H9 (cell line): ENCODE results near the gene RPS6KA4. TPM values are rescaled to one million over a fixed set of nuclear protein-coding genes. Genes with fewer than 3 reads are reported as not detected.
"Not testable (repeated sequence)": the region's sequence is repeated elsewhere in the genome, so short reads cannot be mapped to it uniquely, and the experiment has no call there.

ENCODE experiments used
- DNase-seq: peaks from one replicate; pipeline ENCODE4 v3.0.0-alpha.2; 2017
- H2AFZ ChIP-seq: one replicate; pipeline ENCODE4 v1.6.1; 2013; ENCODE audit warnings: mild to moderate bottlenecking, low read length, control low read depth, moderate library complexity
- H2AK5ac ChIP-seq: 2 replicates; pipeline ENCODE4 v1.6.1; 2013; ENCODE audit warnings: low read length, control low read depth, mixed read lengths; ENCODE audit not compliant: insufficient read length
- H2BK120ac ChIP-seq: one replicate; pipeline ENCODE4 v1.6.1; 2013; ENCODE audit warnings: low read depth, mild to moderate bottlenecking, low read length, control low read depth, inconsistent platforms; ENCODE audit not compliant: poor library complexity, severe bottlenecking
- H2BK12ac ChIP-seq: 2 replicates; pipeline ENCODE4 v1.6.1; 2013; ENCODE audit warnings: low read length, control low read depth, mixed read lengths, low read depth; ENCODE audit not compliant: insufficient read length
- H2BK15ac ChIP-seq: 2 replicates; pipeline ENCODE4 v1.6.1; 2013; ENCODE audit warnings: low read depth, low read length, control low read depth
- H2BK20ac ChIP-seq: one replicate; pipeline ENCODE4 v1.6.1; 2013; ENCODE audit warnings: low read depth, mild to moderate bottlenecking, low read length, control low read depth, inconsistent platforms; ENCODE audit not compliant: poor library complexity, severe bottlenecking
- H2BK5ac ChIP-seq: 2 replicates; pipeline ENCODE4 v1.6.1; 2013; ENCODE audit warnings: low read length, control low read depth, mixed read lengths; ENCODE audit not compliant: insufficient read length
- H3K14ac ChIP-seq: 2 replicates; pipeline ENCODE4 v1.6.1; 2013; ENCODE audit warnings: low read length, control low read depth; ENCODE audit not compliant: insufficient read depth
- H3K18ac ChIP-seq: 2 replicates; pipeline ENCODE4 v1.6.1; 2013; ENCODE audit warnings: low read depth, mild to moderate bottlenecking, mixed read lengths, low read length, control low read depth; ENCODE audit not compliant: insufficient read length
- H3K23ac ChIP-seq: 2 replicates; pipeline ENCODE4 v1.6.1; 2013; ENCODE audit warnings: low read length, control low read depth, mixed read lengths, low read depth; ENCODE audit not compliant: insufficient read length
- H3K23me2 ChIP-seq: 2 replicates; pipeline ENCODE4 v1.6.1; 2013; ENCODE audit warnings: low read depth, mild to moderate bottlenecking, mixed read lengths, low read length, control low read depth; ENCODE audit not compliant: insufficient read length, poor library complexity, severe bottlenecking
- H3K27ac ChIP-seq: 2 replicates; pipeline ENCODE4 v1.5.1; 2013; ENCODE audit warnings: low read length, control low read depth, mixed read lengths, low read depth; ENCODE audit not compliant: insufficient read length
- H3K27me3 ChIP-seq: 2 replicates; pipeline ENCODE4 v1.6.1; 2013; ENCODE audit warnings: low read length, control low read depth, inconsistent platforms; ENCODE audit not compliant: insufficient read depth
- H3K4ac ChIP-seq: 2 replicates; pipeline ENCODE4 v1.6.1; 2013; ENCODE audit warnings: low read depth, mild to moderate bottlenecking, control low read depth, inconsistent platforms, low read length, moderate library complexity
- H3K4me1 ChIP-seq: 2 replicates; pipeline ENCODE4 v1.6.1; 2013; ENCODE audit warnings: low read length, control low read depth, inconsistent platforms; ENCODE audit not compliant: insufficient read depth
- H3K4me2 ChIP-seq: 2 replicates; pipeline ENCODE4 v1.6.1; 2013; ENCODE audit warnings: low read length, control low read depth, mixed read lengths; ENCODE audit not compliant: insufficient read length, insufficient read depth
- H3K56ac ChIP-seq: 2 replicates; pipeline ENCODE4 v1.6.1; 2013; ENCODE audit warnings: low read depth, mild to moderate bottlenecking, mixed read lengths, low read length, control low read depth; ENCODE audit not compliant: insufficient read length
- H3K79me1 ChIP-seq: 2 replicates; pipeline ENCODE4 v1.6.1; 2013; ENCODE audit warnings: low read depth, mild to moderate bottlenecking, moderate library complexity, low read length, control low read depth, inconsistent platforms; ENCODE audit not compliant: insufficient read depth, poor library complexity, severe bottlenecking
- H3K79me2 ChIP-seq: 2 replicates; pipeline ENCODE4 v1.6.1; 2013; ENCODE audit warnings: low read length, control low read depth, inconsistent platforms; ENCODE audit not compliant: insufficient read depth
- H3K9ac ChIP-seq: 2 replicates; pipeline ENCODE4 v1.6.1; 2013; ENCODE audit warnings: low read length, control low read depth, mixed read lengths; ENCODE audit not compliant: insufficient read length; ENCODE audit errors: extremely low read depth
- H3K9me3 ChIP-seq: one replicate; pipeline ENCODE4 v1.6.1; 2013; ENCODE audit warnings: low read depth, low read length, inconsistent platforms; ENCODE audit not compliant: control insufficient read depth
- H3T11ph ChIP-seq: one replicate; pipeline ENCODE4 v1.6.1; 2013; ENCODE audit warnings: mild to moderate bottlenecking, low read length, control low read depth, inconsistent platforms
- H4K20me1 ChIP-seq: one replicate; pipeline ENCODE4 v1.6.1; 2013; ENCODE audit not compliant: control insufficient read depth, insufficient read length, insufficient read depth
- H4K5ac ChIP-seq: 2 replicates; pipeline ENCODE4 v1.6.1; 2013; ENCODE audit warnings: low read depth, mild to moderate bottlenecking, mixed read lengths, low read length, control low read depth; ENCODE audit not compliant: insufficient read length
- H4K8ac ChIP-seq: replicated peaks from 2 replicates; pipeline ENCODE4 v1.6.1; 2013; ENCODE audit warnings: low read length, control low read depth, mixed read lengths, low read depth; ENCODE audit not compliant: insufficient read length
- H4K91ac ChIP-seq: 2 replicates; pipeline ENCODE4 v1.6.1; 2013; ENCODE audit warnings: low read depth, mild to moderate bottlenecking, moderate library complexity, mixed read lengths, low read length, control low read depth; ENCODE audit not compliant: insufficient read length
- H3K27ac Mint-ChIP-seq, 3 experiments: 2 replicates in 2 of 3; 3 replicates in 1 of 3; pipeline ENCODE4 v1.8.0; 2020 to 2021; ENCODE audit warnings: mixed read lengths in 3 of 3, mild to moderate bottlenecking in 1 of 3, moderate library complexity in 1 of 3
- H3K27me3 Mint-ChIP-seq: 2 replicates; pipeline ENCODE4 v1.8.0; 2021; ENCODE audit warnings: low read depth, mild to moderate bottlenecking, moderate library complexity, mixed read lengths
- H3K36me3 Mint-ChIP-seq, 3 experiments: 2 replicates in 2 of 3; 3 replicates in 1 of 3; pipeline ENCODE4 v1.8.0; 2020 to 2021; ENCODE audit warnings: low read depth in 3 of 3, mixed read lengths in 3 of 3; ENCODE audit not compliant: insufficient read depth in 1 of 3
- H3K4me1 Mint-ChIP-seq, 2 experiments: 2 replicates each; pipeline ENCODE4 v1.8.0; 2020; ENCODE audit warnings: mixed read lengths in 2 of 2
- H3K4me3 Mint-ChIP-seq, 2 experiments: 2 replicates in 1 of 2; 3 replicates in 1 of 2; pipeline ENCODE4 v1.8.0; 2020 to 2021; ENCODE audit warnings: mild to moderate bottlenecking in 2 of 2, mixed read lengths in 2 of 2, moderate library complexity in 1 of 2
- H3K9me3 Mint-ChIP-seq, 2 experiments: 2 replicates in 1 of 2; 3 replicates in 1 of 2; pipeline ENCODE4 v1.8.0; 2020; ENCODE audit warnings: mild to moderate bottlenecking in 2 of 2, mixed read lengths in 2 of 2, moderate library complexity in 1 of 2
- WGBS: extraction: QIAGEN DNeasy Blood & Tissue Kit; methylation state at CpG from one replicate; pipeline ENCODE4 v1.1.7; 2013; ENCODE audit warnings: missing lambda C conversion rate, low lambda C conversion rate, mixed read lengths; ENCODE audit not compliant: insufficient read length; ENCODE audit errors: extremely low coverage; 5-methylcytosine and 5-hydroxymethylcytosine counted together
- total RNA-seq: library from RNA; stranded (reverse); gene quantifications from 2 replicates; pipeline ENCODE4 v1.2.1, GENCODE V29; 2021
- TF ChIP-seq, protein P1 (sequence below): fragments of 200-600 bp; sonication (generic); conservative IDR thresholded peaks from 3 replicates; pipeline ENCODE4 v1.8.0; 2021; ENCODE audit warnings: antibody characterized with exemption, mild to moderate bottlenecking

The RPS6KA4 gene
- total RNA-seq, 1 experiment from 2014 or later: 10.8 TPM

GRCh38 chr11:64415996-64416728 lies 57.2 kb downstream of the RPS6KA4 start:
- Mint-ChIP-seq H3K27me3 (peaks cover 24% of the 10 kb centered on the region), H3K9me3 (peaks cover 3 to 4% of the 10 kb centered on the region in 2 experiments; a peak in 3 of 5 replicates), H3K27ac (no peak overlapping the region), H3K36me3 (no peaks in the 10 kb centered on the region), H3K4me3 (no peak overlapping the region), H3K4me1 (peaks cover 8 to 11% of the 10 kb centered on the region in 2 experiments)
- H3K56ac ChIP-seq: no peak overlapping the region
- H3K18ac ChIP-seq: no peak overlapping the region
- no peak overlapping the region for H2BK12ac ChIP-seq
- H2BK5ac ChIP-seq: no peak overlapping the region
- H2AK5ac ChIP-seq: no peak overlapping the region
- no peak overlapping the region for H3K27ac ChIP-seq
- H3K79me2 ChIP-seq: no peaks in the 10 kb centered on the region
- TF ChIP-seq, protein P1, sequence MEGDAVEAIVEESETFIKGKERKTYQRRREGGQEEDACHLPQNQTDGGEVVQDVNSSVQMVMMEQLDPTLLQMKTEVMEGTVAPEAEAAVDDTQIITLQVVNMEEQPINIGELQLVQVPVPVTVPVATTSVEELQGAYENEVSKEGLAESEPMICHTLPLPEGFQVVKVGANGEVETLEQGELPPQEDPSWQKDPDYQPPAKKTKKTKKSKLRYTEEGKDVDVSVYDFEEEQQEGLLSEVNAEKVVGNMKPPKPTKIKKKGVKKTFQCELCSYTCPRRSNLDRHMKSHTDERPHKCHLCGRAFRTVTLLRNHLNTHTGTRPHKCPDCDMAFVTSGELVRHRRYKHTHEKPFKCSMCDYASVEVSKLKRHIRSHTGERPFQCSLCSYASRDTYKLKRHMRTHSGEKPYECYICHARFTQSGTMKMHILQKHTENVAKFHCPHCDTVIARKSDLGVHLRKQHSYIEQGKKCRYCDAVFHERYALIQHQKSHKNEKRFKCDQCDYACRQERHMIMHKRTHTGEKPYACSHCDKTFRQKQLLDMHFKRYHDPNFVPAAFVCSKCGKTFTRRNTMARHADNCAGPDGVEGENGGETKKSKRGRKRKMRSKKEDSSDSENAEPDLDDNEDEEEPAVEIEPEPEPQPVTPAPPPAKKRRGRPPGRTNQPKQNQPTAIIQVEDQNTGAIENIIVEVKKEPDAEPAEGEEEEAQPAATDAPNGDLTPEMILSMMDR: no peak
- H3K79me1 ChIP-seq: no peaks in the 10 kb centered on the region
- H2BK20ac ChIP-seq: no peak overlapping the region
- H3K23me2 ChIP-seq: no peaks in the 10 kb centered on the region
- H3K4me2 ChIP-seq: no peak overlapping the region
- no peak overlapping the region for H3K23ac ChIP-seq
- no peak overlapping the region for H4K91ac ChIP-seq
- H2AFZ ChIP-seq: no peak overlapping the region
- H3K14ac ChIP-seq: no peak overlapping the region
- no peak overlapping the region for H3K9ac ChIP-seq
- no peaks in the 10 kb centered on the region for H3K27me3 ChIP-seq
- no CpG with 5 or more reads among the region's 9 CpGs for WGBS
- H3T11ph ChIP-seq: no peak overlapping the region
- H2BK120ac ChIP-seq: no peak overlapping the region
- DNase-seq: no peak
- no peak overlapping the region for H3K4ac ChIP-seq
- H4K5ac ChIP-seq: no peak overlapping the region
- no peaks in the 10 kb centered on the region; the same call in 1 of the 2 replicates for H3K4me1 ChIP-seq
- no peaks in the 10 kb centered on the region for H4K20me1 ChIP-seq
- no peak overlapping the region for H2BK15ac ChIP-seq
- no peaks in the 10 kb centered on the region for H3K9me3 ChIP-seq
- no peak overlapping the region for H4K8ac ChIP-seq

DNA sequence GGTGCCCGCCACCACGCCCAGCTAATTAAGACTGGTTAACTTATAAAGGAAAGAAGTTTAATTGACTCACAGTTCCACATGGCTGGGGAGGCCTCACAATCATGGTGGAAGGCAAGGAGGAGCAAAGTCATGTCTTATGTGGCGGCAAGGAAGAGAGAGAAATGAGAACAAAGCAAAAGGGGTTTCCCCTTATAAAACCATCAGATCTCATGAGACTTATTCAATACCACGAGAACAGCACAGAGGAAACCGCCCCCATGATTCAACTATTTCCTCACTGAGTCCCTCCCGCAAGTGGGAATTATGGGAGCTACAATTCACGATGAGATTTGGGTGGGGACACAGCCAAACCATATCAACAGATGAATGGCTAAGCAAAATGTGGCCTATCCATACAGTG lies 59.3 kb downstream of the RPS6KA4 start:
- no CpG with 5 or more reads among the region's 7 CpGs for WGBS
- H2BK5ac ChIP-seq, H2BK15ac ChIP-seq, H2AK5ac ChIP-seq, H2AFZ ChIP-seq, H3K56ac ChIP-seq, H4K20me1 ChIP-seq, H3K4me2 ChIP-seq, H2BK20ac ChIP-seq, H3K27me3 ChIP-seq, H3K23me2 ChIP-seq, DNase-seq, H3K79me1 ChIP-seq, H3K14ac ChIP-seq, H3K79me2 ChIP-seq, H3K23ac ChIP-seq, H3K9me3 ChIP-seq, H3K4me1 ChIP-seq, H3K36me3 Mint-ChIP-seq, H4K5ac ChIP-seq, H3K9ac ChIP-seq, H3K4me3 Mint-ChIP-seq, H2BK12ac ChIP-seq, H2BK120ac ChIP-seq, H3K4ac ChIP-seq, H4K91ac ChIP-seq, H3K27ac Mint-ChIP-seq, H4K8ac ChIP-seq, H3K27ac ChIP-seq, H3T11ph ChIP-seq, H3K18ac ChIP-seq: not testable (repeated sequence)
- Mint-ChIP-seq H3K27me3 (peaks cover 38% of the 10 kb centered on the region), H3K9me3 (peaks cover 12 to 16% of the 10 kb centered on the region in 2 experiments), H3K4me1 (peaks cover 8 to 11% of the 10 kb centered on the region in 2 experiments)
